Uterus (tissue), 4 donors: Measurements from ENCODE around the gene ZSWIM8. TPM values are rescaled to one million over a fixed set of nuclear protein-coding genes. Genes with fewer than 3 reads are reported as not detected.

Experiments used
- DNase-seq, 2 donors: peaks; one replicate each; pipeline ENCODE4 v3.0.0-alpha.2; 2019 to 2020
- H3K27ac ChIP-seq, 2 donors: fragments of 200-600 bp; sonication (generic); 1 replicate in 1 of 2; 2 replicates in 1 of 2; pipeline ENCODE4 v1.5.1; 2016 to 2018
- H3K27me3 ChIP-seq, 2 donors: fragments of 200-600 bp; sonication (generic); one replicate each; pipeline ENCODE4 v1.5.1; 2018 to 2019; ENCODE audit warnings: control low read depth in 1 of 2
- H3K36me3 ChIP-seq, 2 donors: fragments of 200-600 bp; sonication (generic); one replicate each; pipeline ENCODE4 v1.5.1; 2019; ENCODE audit warnings: control low read depth in 1 of 2
- H3K4me1 ChIP-seq, 2 donors: fragments of 200-600 bp; sonication (generic); one replicate each; pipeline ENCODE4 v1.5.1; 2018 to 2019; ENCODE audit warnings: control low read depth in 1 of 2
- H3K4me3 ChIP-seq, 2 donors: fragments of 200-600 bp; sonication (generic); 1 replicate in 1 of 2; 2 replicates in 1 of 2; pipeline ENCODE4 v1.5.1; 2018 to 2019; ENCODE audit warnings: mild to moderate bottlenecking in 1 of 2
- H3K9me3 ChIP-seq, 2 donors: fragments of 200-600 bp; sonication (generic); one replicate each; pipeline ENCODE4 v1.5.1; 2019; ENCODE audit warnings: control low read depth in 1 of 2
- CTCF ChIP-seq, 4 experiments: fragments of 200-600 bp in 2 of 4; fragments of 450-650 bp in 2 of 4; sonication (generic) in 2 of 4; IDR thresholded peaks; one replicate each; pipeline ENCODE4 v1.5.1; 2016 to 2019; ENCODE audit warnings: antibody characterized with exemption in 4 of 4, mild to moderate bottlenecking in 2 of 4, moderate library complexity in 1 of 4
- POLR2A ChIP-seq, 2 donors: fragments of 450-650 bp; IDR thresholded peaks; one replicate each; pipeline ENCODE4 v1.6.1; 2016; ENCODE audit warnings: antibody characterized with exemption in 2 of 2, mild to moderate bottlenecking in 1 of 2, moderate library complexity in 1 of 2
- intact Hi-C: fragments of 100-400 bp; cut with DNase I; formaldehyde crosslinking; loops from one replicate; pipeline ENCODE4 v1.15.1; 2023; ENCODE audit warnings: low total_unique reads
- total RNA-seq, 4 donors: library from RNA; depleted of rRNA in 3 of 4; stranded (reverse); fragments of >200 nt in 3 of 4; gene quantifications; one replicate each; pipeline versions ENCODE4 v1.1.0 to v1.2.4, GENCODE V29; 2014 to 2023
- donor health status: DM: yes; HTN: yes; CAD: no.

Gene ZSWIM8
- total RNA-seq, 4 donors from 2014 or later = 61.4 to 112 (median 91.1) TPM

GRCh38 chr10:73810358-73810734 lies 24.9 kb downstream of the ZSWIM8 start:
- Histone ChIP-seq H3K36me3 (no peaks in the 10 kb centered on the region), H3K4me3 (peak overlapping the region; percentile 73 to 74), H3K9me3 (no peaks in the 10 kb centered on the region), H3K27me3 (no peaks in the 10 kb centered on the region), H3K27ac (peak overlapping the region; percentile 88), H3K4me1 (no peaks in the 10 kb centered on the region)
- DNase-seq = no peak
- intact Hi-C loops = no loop called here
- no peak for TF ChIP-seq POLR2A (IDR thresholded peaks at IDR 0.05)
- TF ChIP-seq CTCF (IDR thresholded peaks at IDR 0.05) = no peak

- no peak for DNase-seq
- no peaks in the 10 kb centered on the region for H3K36me3 ChIP-seq
Measured at GRCh38 chr10:73810735-73811465, 25.5 kb downstream of the ZSWIM8 start.

GRCh38 chr10:73812657-73813056 lies 27.3 kb downstream of the ZSWIM8 start:
- Histone ChIP-seq H3K27ac (peak overlapping the region in 1 of 2 donors; percentile 66), H3K36me3 (no peaks in the 10 kb centered on the region)
- intact Hi-C loops = no loop called here

More at GRCh38 chr10:73810735-73811465, 25.5 kb downstream of the ZSWIM8 start:
- intact Hi-C loops = no loop called here
- no peaks in the 10 kb centered on the region for H3K27me3 ChIP-seq
- peak overlapping the region; percentile 73 to 74 for H3K4me3 ChIP-seq
- H3K4me1 ChIP-seq = no peaks in the 10 kb centered on the region
- H3K27ac ChIP-seq = peak overlapping the region; percentile 88
- no peak for TF ChIP-seq CTCF (IDR thresholded peaks at IDR 0.05)
- TF ChIP-seq POLR2A (IDR thresholded peaks at IDR 0.05) = no peak
- H3K9me3 ChIP-seq = no peaks in the 10 kb centered on the region

GRCh38 chr10:73813333-73813732 lies 27.9 kb downstream of the ZSWIM8 start:
- intact Hi-C loops = no loop called here
- TF ChIP-seq CTCF (IDR thresholded peaks at IDR 0.05) (no peak), POLR2A (IDR thresholded peaks at IDR 0.05) (no peak)
- no peak for DNase-seq
- Histone ChIP-seq H3K27me3 (no peaks in the 10 kb centered on the region), H3K36me3 (no peaks in the 10 kb centered on the region), H3K9me3 (no peaks in the 10 kb centered on the region), H3K4me3 (no peak overlapping the region), H3K27ac (no peak overlapping the region), H3K4me1 (no peaks in the 10 kb centered on the region)

More at GRCh38 chr10:73812657-73813056, 27.3 kb downstream of the ZSWIM8 start:
- no peak for DNase-seq
- Histone ChIP-seq H3K27me3 (no peaks in the 10 kb centered on the region), H3K9me3 (no peaks in the 10 kb centered on the region), H3K4me3 (no peak overlapping the region), H3K4me1 (no peaks in the 10 kb centered on the region)
- no peak for TF ChIP-seq CTCF (IDR thresholded peaks at IDR 0.05)
- no peak for TF ChIP-seq POLR2A (IDR thresholded peaks at IDR 0.05)

- Histone ChIP-seq H3K4me3 (no peak overlapping the region), H3K27ac (no peak overlapping the region), H3K9me3 (no peaks in the 10 kb centered on the region), H3K27me3 (no peaks in the 10 kb centered on the region), H3K4me1 (no peaks in the 10 kb centered on the region), H3K36me3 (no peaks in the 10 kb centered on the region)
- intact Hi-C loops = no loop called here
- DNase-seq = no peak
- TF ChIP-seq CTCF (IDR thresholded peaks at IDR 0.05) (no peak), POLR2A (IDR thresholded peaks at IDR 0.05) (no peak)
Measured at GRCh38 chr10:73814276-73814895, 29.0 kb downstream of the ZSWIM8 start.
